GM12892 (cell line): Measurements from ENCODE around the gene CABYR.

ENCODE experiments used
- POLR2A ChIP-seq: IDR thresholded peaks from 2 replicates; pipeline ENCODE4 v1.6.1; 2011; ENCODE audit warnings: low read depth, low read length, control low read depth
- POLR2AphosphoS5 ChIP-seq: IDR thresholded peaks from 2 replicates; pipeline ENCODE4 v1.6.1; 2011; ENCODE audit warnings: low read depth, low read length, control low read depth

DNA sequence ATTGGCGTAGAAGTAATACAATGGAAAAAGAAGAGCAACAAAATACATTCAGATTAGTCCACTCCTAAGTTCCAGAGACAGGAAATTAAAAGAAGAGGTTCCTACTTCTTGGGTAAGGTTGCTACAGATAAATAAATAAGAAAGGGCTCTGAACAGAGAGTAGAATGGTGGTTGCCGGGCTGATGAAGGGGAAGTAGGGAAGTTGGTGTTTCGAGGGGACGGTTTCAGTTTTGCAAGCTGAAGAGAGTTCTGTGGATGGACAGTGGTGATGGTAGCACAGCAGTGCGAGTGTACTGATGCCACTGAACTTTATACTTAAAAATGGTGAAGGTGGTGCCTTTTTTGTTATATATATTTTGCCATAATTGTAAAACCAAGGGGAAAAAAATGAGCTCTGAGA is 48.2 kb downstream of the CABYR start:
- TF ChIP-seq POLR2A (no peak), POLR2AphosphoS5 (no peak)
